ENCODE data around the gene SNCB.
"Not testable (repeated sequence)": the region's sequence is repeated elsewhere in the genome, so short reads cannot be mapped to it uniquely, and the experiment has no call there.

Gene SNCB

DNA sequence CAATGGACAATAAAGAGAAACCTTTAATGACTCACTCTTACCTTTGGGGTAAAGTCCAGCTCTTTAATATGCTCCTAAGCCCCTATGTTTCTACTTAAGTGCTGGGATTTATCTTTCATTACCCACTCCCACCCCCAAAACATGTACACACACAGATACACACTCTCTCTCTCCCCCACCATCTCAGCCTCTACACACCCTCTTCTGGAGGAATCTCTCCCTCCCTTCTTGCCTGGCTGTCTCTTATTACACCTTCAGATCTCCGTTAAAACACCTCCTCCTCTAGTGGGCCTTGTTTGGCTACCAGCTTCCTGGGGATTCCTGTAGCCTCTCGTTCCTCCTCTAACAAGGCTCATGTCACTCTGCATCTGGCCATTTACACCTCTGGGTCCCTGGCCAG is 27.2 kb downstream of the SNCB start:
- H3K4ac ChIP-seq (ENCODE audit: low read depth, low read length) = no peak overlapping the region
- no peak overlapping the region for H3K9ac ChIP-seq (ENCODE audit: low read length)
- no peak overlapping the region for H2AK5ac ChIP-seq (ENCODE audit: low read length)
- no peaks in the 10 kb centered on the region for H3K79me1 ChIP-seq (ENCODE audit: low read length)
- H3K4me1 ChIP-seq (ENCODE audit: control insufficient read depth, low read depth, low read length) = no peaks in the 10 kb centered on the region
- H3K79me2 ChIP-seq (ENCODE audit: control insufficient read depth, insufficient read depth, low read length) = no peaks in the 10 kb centered on the region
- no peak overlapping the region for H3K4me2 ChIP-seq (ENCODE audit: low read length)
- H3K27ac ChIP-seq (ENCODE audit: low read depth, low read length) = no peak overlapping the region
- no peak overlapping the region for H3K18ac ChIP-seq (ENCODE audit: low read length)
- no peak overlapping the region for H3K23ac ChIP-seq (ENCODE audit: low read length)
- H3K27me3 ChIP-seq (ENCODE audit: insufficient read depth, low read length, poor library complexity) = no peaks in the 10 kb centered on the region
- no peak overlapping the region for H3K56ac ChIP-seq (ENCODE audit: low read length)
- H2BK15ac ChIP-seq (replicated peaks; ENCODE audit: low read depth) = no peak overlapping the region
- H4K8ac ChIP-seq (ENCODE audit: low read depth, low read length) = no peak overlapping the region
- no peaks in the 10 kb centered on the region for H3K36me3 ChIP-seq (ENCODE audit: control insufficient read depth, insufficient read depth, low read length)
- H3K4me3 ChIP-seq (ENCODE audit: low read length) = no peak overlapping the region
- DNase-seq = no peak
- no peak overlapping the region for H4K5ac ChIP-seq (ENCODE audit: low read length)
- H2BK5ac ChIP-seq (ENCODE audit: low read length) = no peak overlapping the region
- no peak overlapping the region for H2BK120ac ChIP-seq (ENCODE audit: low read depth, low read length)
- WGBS (ENCODE audit: extremely low coverage, insufficient coverage, low lambda C conversion rate) = no CpG with 5 or more reads among the region's 2 CpGs

GRCh38 chr5:176601901-176602482 is 28.3 kb downstream of the SNCB start:
- no peak overlapping the region for H2BK5ac ChIP-seq (ENCODE audit: low read length)
- WGBS (ENCODE audit: extremely low coverage, insufficient coverage, low lambda C conversion rate) = no CpG with 5 or more reads among the region's 12 CpGs

GRCh38 chr5:176599749-176600430 is 30.4 kb downstream of the SNCB start:
- not testable (repeated sequence) for H3K18ac ChIP-seq (ENCODE audit: low read length); H3K9ac ChIP-seq (ENCODE audit: low read length); H3K4me3 ChIP-seq (ENCODE audit: low read length); H4K5ac ChIP-seq (ENCODE audit: low read length); H3K27ac ChIP-seq (ENCODE audit: low read depth, low read length); H3K27me3 ChIP-seq (ENCODE audit: insufficient read depth, low read length, poor library complexity); H2BK5ac ChIP-seq (ENCODE audit: low read length); H2BK15ac ChIP-seq (replicated peaks; ENCODE audit: low read depth); H3K56ac ChIP-seq (ENCODE audit: low read length); H3K4me1 ChIP-seq (ENCODE audit: control insufficient read depth, low read depth, low read length); H3K36me3 ChIP-seq (ENCODE audit: control insufficient read depth, insufficient read depth, low read length); DNase-seq; H2AK5ac ChIP-seq (ENCODE audit: low read length); H3K79me1 ChIP-seq (ENCODE audit: low read length); H3K4ac ChIP-seq (ENCODE audit: low read depth, low read length); H4K8ac ChIP-seq (ENCODE audit: low read depth, low read length); H3K79me2 ChIP-seq (ENCODE audit: control insufficient read depth, insufficient read depth, low read length); H2BK120ac ChIP-seq (ENCODE audit: low read depth, low read length); H3K23ac ChIP-seq (ENCODE audit: low read length); H3K4me2 ChIP-seq (ENCODE audit: low read length)
- WGBS (ENCODE audit: extremely low coverage, insufficient coverage, low lambda C conversion rate) = no CpG with 5 or more reads among the region's 19 CpGs

More at GRCh38 chr5:176601901-176602482, 28.3 kb downstream of the SNCB start:
- DNase-seq = no peak
- no peak overlapping the region for H3K23ac ChIP-seq (ENCODE audit: low read length)
- H3K4me2 ChIP-seq (ENCODE audit: low read length) = no peak overlapping the region
- no peak overlapping the region for H3K18ac ChIP-seq (ENCODE audit: low read length)
- H2AK5ac ChIP-seq (ENCODE audit: low read length) = no peak overlapping the region
- H3K27ac ChIP-seq (ENCODE audit: low read depth, low read length) = no peak overlapping the region
- no peak overlapping the region for H2BK15ac ChIP-seq (replicated peaks; ENCODE audit: low read depth)
- H3K4ac ChIP-seq (ENCODE audit: low read depth, low read length) = no peak overlapping the region
- H3K36me3 ChIP-seq (ENCODE audit: control insufficient read depth, insufficient read depth, low read length) = no peaks in the 10 kb centered on the region
- no peak overlapping the region for H3K9ac ChIP-seq (ENCODE audit: low read length)
- no peak overlapping the region for H3K56ac ChIP-seq (ENCODE audit: low read length)
- no peaks in the 10 kb centered on the region for H3K4me1 ChIP-seq (ENCODE audit: control insufficient read depth, low read depth, low read length)
- no peaks in the 10 kb centered on the region for H3K27me3 ChIP-seq (ENCODE audit: insufficient read depth, low read length, poor library complexity)
- H4K5ac ChIP-seq (ENCODE audit: low read length) = no peak overlapping the region
- H2BK120ac ChIP-seq (ENCODE audit: low read depth, low read length) = no peak overlapping the region
- H3K4me3 ChIP-seq (ENCODE audit: low read length) = no peak overlapping the region
- H4K8ac ChIP-seq (ENCODE audit: low read depth, low read length) = no peak overlapping the region
- no peaks in the 10 kb centered on the region for H3K79me1 ChIP-seq (ENCODE audit: low read length)
- no peaks in the 10 kb centered on the region for H3K79me2 ChIP-seq (ENCODE audit: control insufficient read depth, insufficient read depth, low read length)

GRCh38 chr5:176597417-176598389 is 32.6 kb downstream of the SNCB start:
- Histone ChIP-seq H3K79me2 (ENCODE audit: control insufficient read depth, insufficient read depth, low read length) (no peaks in the 10 kb centered on the region), H3K4me1 (ENCODE audit: control insufficient read depth, low read depth, low read length) (no peaks in the 10 kb centered on the region), H2BK120ac (ENCODE audit: low read depth, low read length) (no peak overlapping the region), H2BK5ac (ENCODE audit: low read length) (no peak overlapping the region), H3K4me2 (ENCODE audit: low read length) (no peak overlapping the region), H3K27ac (ENCODE audit: low read depth, low read length) (no peak overlapping the region), H3K4me3 (ENCODE audit: low read length) (no peak overlapping the region), H3K18ac (ENCODE audit: low read length) (no peak overlapping the region), H2BK15ac (replicated peaks; ENCODE audit: low read depth) (no peak overlapping the region), H3K79me1 (ENCODE audit: low read length) (no peaks in the 10 kb centered on the region), H3K23ac (ENCODE audit: low read length) (no peak overlapping the region), H3K36me3 (ENCODE audit: control insufficient read depth, insufficient read depth, low read length) (no peaks in the 10 kb centered on the region), H3K27me3 (ENCODE audit: insufficient read depth, low read length, poor library complexity) (no peaks in the 10 kb centered on the region), H4K5ac (ENCODE audit: low read length) (no peak overlapping the region), H4K8ac (ENCODE audit: low read depth, low read length) (no peak overlapping the region), H3K4ac (ENCODE audit: low read depth, low read length) (no peak overlapping the region), H3K9ac (ENCODE audit: low read length) (no peak overlapping the region), H3K56ac (ENCODE audit: low read length) (no peak overlapping the region), H2AK5ac (ENCODE audit: low read length) (no peak overlapping the region)
- peak; percentile 53 for DNase-seq
- WGBS (ENCODE audit: extremely low coverage, insufficient coverage, low lambda C conversion rate) = no CpG with 5 or more reads among the region's 47 CpGs

GRCh38 chr5:176596689-176597416 is 33.5 kb downstream of the SNCB start:
- H3K56ac ChIP-seq (ENCODE audit: low read length) = no peak overlapping the region
- H3K27me3 ChIP-seq (ENCODE audit: insufficient read depth, low read length, poor library complexity) = no peaks in the 10 kb centered on the region
- no peak overlapping the region for H4K5ac ChIP-seq (ENCODE audit: low read length)
- H3K36me3 ChIP-seq (ENCODE audit: control insufficient read depth, insufficient read depth, low read length) = no peaks in the 10 kb centered on the region
- H2AK5ac ChIP-seq (ENCODE audit: low read length) = no peak overlapping the region
- no peak overlapping the region for H3K4me3 ChIP-seq (ENCODE audit: low read length)
- H2BK120ac ChIP-seq (ENCODE audit: low read depth, low read length) = no peak overlapping the region
- H3K9ac ChIP-seq (ENCODE audit: low read length) = no peak overlapping the region
- no peak overlapping the region for H3K4me2 ChIP-seq (ENCODE audit: low read length)
- H3K23ac ChIP-seq (ENCODE audit: low read length) = no peak overlapping the region
- no peak overlapping the region for H2BK15ac ChIP-seq (replicated peaks; ENCODE audit: low read depth)
- H3K4me1 ChIP-seq (ENCODE audit: control insufficient read depth, low read depth, low read length) = no peaks in the 10 kb centered on the region
- DNase-seq = peak; percentile 52
- no peak overlapping the region for H4K8ac ChIP-seq (ENCODE audit: low read depth, low read length)
- H3K79me2 ChIP-seq (ENCODE audit: control insufficient read depth, insufficient read depth, low read length) = no peaks in the 10 kb centered on the region
- no peak overlapping the region for H3K18ac ChIP-seq (ENCODE audit: low read length)
- H3K4ac ChIP-seq (ENCODE audit: low read depth, low read length) = no peak overlapping the region
- H3K27ac ChIP-seq (ENCODE audit: low read depth, low read length) = no peak overlapping the region
- no peak overlapping the region for H2BK5ac ChIP-seq (ENCODE audit: low read length)
- no CpG with 5 or more reads among the region's 98 CpGs for WGBS (ENCODE audit: extremely low coverage, insufficient coverage, low lambda C conversion rate)
- H3K79me1 ChIP-seq (ENCODE audit: low read length) = no peaks in the 10 kb centered on the region

All from mesendoderm (in vitro differentiated cells).